ENCODE data around the gene PHIP. TPM values are rescaled to one million over a fixed set of nuclear protein-coding genes. Genes with fewer than 3 reads are reported as not detected.

Gene PHIP
- total RNA-seq, 4 donors from 2014 or later = 33.2 to 41.6 (median 33.8) TPM

DNA sequence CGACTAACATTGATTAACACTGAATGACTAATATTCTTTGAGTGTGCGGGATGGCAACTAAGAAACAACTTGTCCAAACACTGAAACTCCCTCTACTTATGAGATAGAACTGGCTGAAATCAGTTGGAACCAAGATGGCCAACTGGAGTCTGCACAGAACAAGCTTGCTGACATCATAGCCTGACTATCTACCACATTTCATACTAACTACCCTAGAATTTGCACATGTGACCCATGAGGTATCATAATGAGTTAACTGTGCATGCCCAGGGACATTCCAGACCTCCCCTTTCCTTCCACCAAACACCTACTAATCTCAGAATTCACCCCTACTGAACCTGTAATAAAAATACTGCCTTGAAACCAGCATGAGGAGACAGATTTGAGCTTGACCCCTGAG, 43.2 kb downstream of the PHIP start:
- TF ChIP-seq, protein P1, sequence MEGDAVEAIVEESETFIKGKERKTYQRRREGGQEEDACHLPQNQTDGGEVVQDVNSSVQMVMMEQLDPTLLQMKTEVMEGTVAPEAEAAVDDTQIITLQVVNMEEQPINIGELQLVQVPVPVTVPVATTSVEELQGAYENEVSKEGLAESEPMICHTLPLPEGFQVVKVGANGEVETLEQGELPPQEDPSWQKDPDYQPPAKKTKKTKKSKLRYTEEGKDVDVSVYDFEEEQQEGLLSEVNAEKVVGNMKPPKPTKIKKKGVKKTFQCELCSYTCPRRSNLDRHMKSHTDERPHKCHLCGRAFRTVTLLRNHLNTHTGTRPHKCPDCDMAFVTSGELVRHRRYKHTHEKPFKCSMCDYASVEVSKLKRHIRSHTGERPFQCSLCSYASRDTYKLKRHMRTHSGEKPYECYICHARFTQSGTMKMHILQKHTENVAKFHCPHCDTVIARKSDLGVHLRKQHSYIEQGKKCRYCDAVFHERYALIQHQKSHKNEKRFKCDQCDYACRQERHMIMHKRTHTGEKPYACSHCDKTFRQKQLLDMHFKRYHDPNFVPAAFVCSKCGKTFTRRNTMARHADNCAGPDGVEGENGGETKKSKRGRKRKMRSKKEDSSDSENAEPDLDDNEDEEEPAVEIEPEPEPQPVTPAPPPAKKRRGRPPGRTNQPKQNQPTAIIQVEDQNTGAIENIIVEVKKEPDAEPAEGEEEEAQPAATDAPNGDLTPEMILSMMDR (IDR thresholded peaks at IDR 0.05; ENCODE audit: low read depth) = no peak

DNA sequence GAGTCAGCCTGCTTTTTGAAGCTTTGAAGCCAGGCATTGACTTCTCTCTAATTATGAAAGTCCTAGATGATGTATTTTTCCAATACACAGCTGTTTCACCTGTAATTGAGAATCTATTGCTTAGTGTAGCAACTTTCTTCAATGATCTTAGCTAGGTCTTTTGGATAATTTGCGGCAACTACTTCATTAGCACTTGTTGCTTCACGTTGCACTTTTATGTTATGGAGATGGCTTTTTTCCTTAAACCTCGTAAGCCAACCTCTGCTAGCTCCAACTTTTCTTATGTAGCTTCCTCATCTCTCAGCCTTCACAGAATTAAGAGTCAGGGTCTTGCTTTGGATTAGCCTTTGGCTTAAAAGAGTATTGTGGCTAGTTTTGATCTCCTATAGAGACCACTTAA, 44.8 kb downstream of the PHIP start:
- TF ChIP-seq, protein P1 (IDR thresholded peaks at IDR 0.05; ENCODE audit: low read depth) = no peak

GRCh38 chr6:79031821-79032590, 46.0 kb downstream of the PHIP start:
- TF ChIP-seq, protein P1 (IDR thresholded peaks at IDR 0.05; ENCODE audit: low read depth) = no peak

GRCh38 chr6:79030511-79030910, 47.5 kb downstream of the PHIP start:
- TF ChIP-seq, protein P1 (IDR thresholded peaks at IDR 0.05; ENCODE audit: low read depth) = no peak

- TF ChIP-seq, protein P1 (IDR thresholded peaks at IDR 0.05; ENCODE audit: low read depth) = no peak
These were observed 48.0 kb downstream of the PHIP start for GRCh38 chr6:79030023-79030422.

DNA sequence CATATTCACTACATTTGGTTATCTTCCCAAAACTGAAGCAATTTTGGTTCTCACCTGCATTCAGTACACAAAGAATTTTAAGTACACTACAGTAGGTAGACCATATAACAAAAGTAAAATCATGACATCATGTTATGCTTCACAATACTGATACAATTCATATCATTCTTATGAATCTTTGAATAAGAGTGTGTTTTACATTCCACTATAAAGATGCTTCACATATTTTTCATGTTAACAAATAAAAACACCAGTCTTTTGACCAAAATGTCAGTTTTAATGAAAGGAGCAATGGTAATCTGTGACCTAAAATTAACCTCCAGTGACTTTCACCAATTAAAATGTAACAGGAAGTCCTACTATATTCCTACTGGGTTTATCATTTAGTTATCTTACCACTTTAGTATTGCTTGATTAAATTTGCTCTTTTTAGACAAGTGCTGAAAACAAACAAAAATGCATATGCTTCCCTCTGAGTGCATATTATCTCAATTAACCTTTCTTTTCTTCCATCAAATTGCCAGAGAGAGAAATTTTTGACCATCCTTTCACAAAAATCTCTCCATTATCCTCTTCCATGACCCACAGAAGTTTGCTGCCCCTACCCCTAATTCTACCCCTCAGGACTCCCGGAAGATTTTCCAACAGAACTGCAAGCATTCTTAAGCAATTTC, 49.3 kb downstream of the PHIP start:
- TF ChIP-seq, protein P1 (IDR thresholded peaks at IDR 0.05; ENCODE audit: low read depth) = no peak

DNA sequence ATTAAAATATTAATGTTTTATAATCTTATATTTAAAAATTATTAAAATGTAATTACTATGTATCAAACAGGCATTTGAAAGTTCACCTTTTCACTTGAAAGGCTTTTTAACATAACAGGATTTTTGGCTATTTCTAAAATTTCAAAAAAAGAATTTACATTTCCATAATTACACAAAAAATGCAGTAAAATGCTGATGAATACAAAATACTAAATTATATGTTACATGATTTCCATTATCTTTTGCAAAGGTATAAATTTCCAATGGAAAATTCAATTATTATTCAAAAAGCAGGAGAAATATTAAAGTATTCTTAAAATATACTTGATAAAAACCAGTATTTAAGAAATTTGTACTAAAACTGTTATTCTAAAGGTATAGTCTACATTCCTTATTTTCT, 66.1 kb downstream of the PHIP start:
- TF ChIP-seq, protein P1 (IDR thresholded peaks at IDR 0.05; ENCODE audit: low read depth) = no peak
